ENCODE results near the gene MTF1.
A peak's percentile ranks its signal among the peaks of the same experiment; 100 is the strongest.
"Not testable (repeated sequence)": the region's sequence is repeated elsewhere in the genome, so short reads cannot be mapped to it uniquely, and the experiment has no call there.

MTF1 gene

GRCh38 chr1:37859507-37860345 lies at the start of gene MTF1:
MTF1 (minus strand) TSS chr1:37859592; CDS start chr1:37857658, 1,934 bp downstream.
- Mint-ChIP-seq H3K27ac (peak within 1 kb of the TSS; percentile 98), H3K4me1 (ENCODE audit: low read depth) (peaks cover 34% of the 10 kb centered on the region), H3K36me3 (peaks cover 9% of the 10 kb centered on the region), H3K4me3 (peak within 1 kb of the TSS; percentile 97), H3K9me3 (ENCODE audit: low read depth) (no peaks in the 10 kb centered on the region), H3K27me3 (no peaks in the 10 kb centered on the region)

GRCh38 chr1:37908531-37908930 lies 49.1 kb upstream of the MTF1 start:
- not testable (repeated sequence) for H3K27ac Mint-ChIP-seq; H3K4me3 Mint-ChIP-seq; H3K4me1 Mint-ChIP-seq (ENCODE audit: low read depth); H3K27me3 Mint-ChIP-seq; H3K9me3 Mint-ChIP-seq (ENCODE audit: low read depth)
- peaks cover 18% of the 10 kb centered on the region for H3K36me3 Mint-ChIP-seq

GRCh38 chr1:37907416-37908125 lies 48.2 kb upstream of the MTF1 start:
- H3K9me3 Mint-ChIP-seq (ENCODE audit: low read depth); H3K4me3 Mint-ChIP-seq; H3K27me3 Mint-ChIP-seq; H3K27ac Mint-ChIP-seq; H3K4me1 Mint-ChIP-seq (ENCODE audit: low read depth): not testable (repeated sequence)
- H3K36me3 Mint-ChIP-seq = peaks cover 18% of the 10 kb centered on the region

- peaks cover 18% of the 10 kb centered on the region for H3K36me3 Mint-ChIP-seq
- H3K4me1 Mint-ChIP-seq (ENCODE audit: low read depth); H3K27ac Mint-ChIP-seq; H3K9me3 Mint-ChIP-seq (ENCODE audit: low read depth); H3K27me3 Mint-ChIP-seq; H3K4me3 Mint-ChIP-seq: not testable (repeated sequence)
Measured at GRCh38 chr1:37906591-37906990, 47.2 kb upstream of the MTF1 start.

GRCh38 chr1:37905727-37906126 lies 46.3 kb upstream of the MTF1 start:
- Mint-ChIP-seq H3K36me3 (peaks cover 18% of the 10 kb centered on the region), H3K9me3 (ENCODE audit: low read depth) (peaks cover 3% of the 10 kb centered on the region), H3K27me3 (no peaks in the 10 kb centered on the region), H3K4me1 (ENCODE audit: low read depth) (peaks cover 7% of the 10 kb centered on the region), H3K27ac (no peak overlapping the region), H3K4me3 (no peak overlapping the region)

- not testable (repeated sequence) for H3K4me3 Mint-ChIP-seq; H3K27ac Mint-ChIP-seq; H3K27me3 Mint-ChIP-seq; H3K9me3 Mint-ChIP-seq (ENCODE audit: low read depth); H3K4me1 Mint-ChIP-seq (ENCODE audit: low read depth)
- H3K36me3 Mint-ChIP-seq = peaks cover 12% of the 10 kb centered on the region
Measured at GRCh38 chr1:37903921-37904320, 44.5 kb upstream of the MTF1 start.

GRCh38 chr1:37902983-37903382 lies 43.6 kb upstream of the MTF1 start:
- Mint-ChIP-seq H3K27ac (no peak overlapping the region), H3K27me3 (no peaks in the 10 kb centered on the region), H3K9me3 (ENCODE audit: low read depth) (peaks cover 3% of the 10 kb centered on the region), H3K4me1 (ENCODE audit: low read depth) (peaks cover 7% of the 10 kb centered on the region), H3K4me3 (no peak overlapping the region), H3K36me3 (peaks cover 6% of the 10 kb centered on the region)

- Mint-ChIP-seq H3K27me3 (no peaks in the 10 kb centered on the region), H3K4me3 (no peak overlapping the region), H3K27ac (peak overlapping the region; percentile 83), H3K36me3 (peaks cover 1% of the 10 kb centered on the region), H3K9me3 (ENCODE audit: low read depth) (peaks cover 3% of the 10 kb centered on the region), H3K4me1 (ENCODE audit: low read depth) (peaks cover 7% of the 10 kb centered on the region)
Measured at GRCh38 chr1:37901893-37902225, 42.5 kb upstream of the MTF1 start.

- Mint-ChIP-seq H3K27me3 (no peaks in the 10 kb centered on the region), H3K9me3 (ENCODE audit: low read depth) (peaks cover 3% of the 10 kb centered on the region), H3K27ac (peak overlapping the region; percentile 83), H3K4me1 (ENCODE audit: low read depth) (peaks cover 7% of the 10 kb centered on the region), H3K36me3 (no peaks in the 10 kb centered on the region), H3K4me3 (no peak overlapping the region)
Measured at GRCh38 chr1:37901191-37901892, 42.0 kb upstream of the MTF1 start.

- H3K36me3 Mint-ChIP-seq; H3K27me3 Mint-ChIP-seq; H3K4me3 Mint-ChIP-seq; H3K4me1 Mint-ChIP-seq (ENCODE audit: low read depth); H3K9me3 Mint-ChIP-seq (ENCODE audit: low read depth); H3K27ac Mint-ChIP-seq: not testable (repeated sequence)
Measured at GRCh38 chr1:37897563-37897962, 38.2 kb upstream of the MTF1 start.

- H3K4me1 Mint-ChIP-seq (ENCODE audit: low read depth) = peaks cover 6% of the 10 kb centered on the region
- H3K27me3 Mint-ChIP-seq = no peaks in the 10 kb centered on the region
- peak overlapping the region; percentile 52 for H3K27ac Mint-ChIP-seq
- peaks cover 8% of the 10 kb centered on the region for H3K36me3 Mint-ChIP-seq
- H3K4me3 Mint-ChIP-seq = no peak overlapping the region
- peaks cover 5% of the 10 kb centered on the region for H3K9me3 Mint-ChIP-seq (ENCODE audit: low read depth)
Measured at GRCh38 chr1:37893673-37894072, 34.3 kb upstream of the MTF1 start.

- H3K27me3 Mint-ChIP-seq = no peaks in the 10 kb centered on the region
- H3K36me3 Mint-ChIP-seq = peaks cover 8% of the 10 kb centered on the region
- H3K27ac Mint-ChIP-seq = peak overlapping the region; percentile 59
- no peak overlapping the region for H3K4me3 Mint-ChIP-seq
- peaks cover 6% of the 10 kb centered on the region for H3K4me1 Mint-ChIP-seq (ENCODE audit: low read depth)
- H3K9me3 Mint-ChIP-seq (ENCODE audit: low read depth) = peaks cover 5% of the 10 kb centered on the region
Measured at GRCh38 chr1:37892151-37893047, 33.0 kb upstream of the MTF1 start.

GRCh38 chr1:37890378-37891014 lies 31.1 kb upstream of the MTF1 start:
- no peak overlapping the region for H3K27ac Mint-ChIP-seq
- H3K36me3 Mint-ChIP-seq = peaks cover 16% of the 10 kb centered on the region
- H3K4me3 Mint-ChIP-seq = no peak overlapping the region
- peaks cover 6% of the 10 kb centered on the region for H3K4me1 Mint-ChIP-seq (ENCODE audit: low read depth)
- no peaks in the 10 kb centered on the region for H3K27me3 Mint-ChIP-seq
- peaks cover 5% of the 10 kb centered on the region for H3K9me3 Mint-ChIP-seq (ENCODE audit: low read depth)

GRCh38 chr1:37888022-37888700 lies 28.8 kb upstream of the MTF1 start:
- Mint-ChIP-seq H3K36me3 (peaks cover 13% of the 10 kb centered on the region), H3K4me3 (no peak overlapping the region), H3K27me3 (no peaks in the 10 kb centered on the region), H3K4me1 (ENCODE audit: low read depth) (peaks cover 4% of the 10 kb centered on the region), H3K9me3 (ENCODE audit: low read depth) (no peaks in the 10 kb centered on the region), H3K27ac (no peak overlapping the region)
